ENCODE data around the gene MT1B.
"Not testable (repeated sequence)": the region's sequence is repeated elsewhere in the genome, so short reads cannot be mapped to it uniquely, and the experiment has no call there.

MT1B gene

GRCh38 chr16:56667581-56668571, 16.2 kb downstream of the MT1B start, which contains the start of gene MT1G:
TSS of gene MT1G (minus strand) at chr16:56668065. CDS start at chr16:56667993, 72 bp downstream.
- DNase-seq (ENCODE audit: low spot score): no peak

- DNase-seq (ENCODE audit: low spot score): no peak
Observed at GRCh38 chr16:56669005-56669839, 17.5 kb downstream of the MT1B start, which contains the start of gene MT1H. TSS of gene MT1H (plus strand) at chr16:56669814. CDS start at chr16:56669885, 71 bp downstream.

GRCh38 chr16:56669840-56670619, 18.3 kb downstream of the MT1B start:
- no peak for DNase-seq (ENCODE audit: low spot score)

- no peak for DNase-seq (ENCODE audit: low spot score)
Observed at GRCh38 chr16:56670620-56670934, 18.9 kb downstream of the MT1B start.

- DNase-seq (ENCODE audit: low spot score): not testable (repeated sequence)
Observed at GRCh38 chr16:56671691-56672090, 20.0 kb downstream of the MT1B start.

- not testable (repeated sequence) for DNase-seq (ENCODE audit: low spot score)
Observed at GRCh38 chr16:56672171-56672570, 20.5 kb downstream of the MT1B start.

GRCh38 chr16:56672761-56673536, 21.3 kb downstream of the MT1B start:
- DNase-seq (ENCODE audit: low spot score): no peak

- no peak for DNase-seq (ENCODE audit: low spot score)
Observed at GRCh38 chr16:56673921-56674320, 22.2 kb downstream of the MT1B start.

GRCh38 chr16:56674570-56674969, 22.9 kb downstream of the MT1B start:
- DNase-seq (ENCODE audit: low spot score): not testable (repeated sequence)

- no peak for DNase-seq (ENCODE audit: low spot score)
Observed at GRCh38 chr16:56675685-56676210, 24.1 kb downstream of the MT1B start.

GRCh38 chr16:56677474-56677873, 25.8 kb downstream of the MT1B start:
- no peak for DNase-seq (ENCODE audit: low spot score)

- DNase-seq (ENCODE audit: low spot score): no peak
Observed at GRCh38 chr16:56679078-56679730, 27.5 kb downstream of the MT1B start.

GRCh38 chr16:56679818-56680217, 28.1 kb downstream of the MT1B start:
- no peak for DNase-seq (ENCODE audit: low spot score)

- peak; percentile 86 for DNase-seq (ENCODE audit: low spot score)
Observed at GRCh38 chr16:56681939-56682702, 30.4 kb downstream of the MT1B start, which contains the start of gene MT1X. TSS of gene MT1X (plus strand) at chr16:56682470. CDS start at chr16:56682541, 71 bp downstream.

- no peak for DNase-seq (ENCODE audit: low spot score)
Observed at GRCh38 chr16:56682703-56683397, 31.2 kb downstream of the MT1B start.

- DNase-seq (ENCODE audit: low spot score): no peak
Observed at GRCh38 chr16:56683424-56684172, 31.9 kb downstream of the MT1B start.

GRCh38 chr16:56684256-56684925, 32.7 kb downstream of the MT1B start:
- no peak for DNase-seq (ENCODE audit: low spot score)

All from globus pallidus (tissue), 1 donor.